ENCODE results near the gene GABRA4. TPM values are rescaled to one million over a fixed set of nuclear protein-coding genes. Genes with fewer than 3 reads are reported as not detected.
A peak's percentile ranks its signal among the peaks of the same experiment; 100 is the strongest.

Gene GABRA4
- total RNA-seq, 1 donor from 2014 or later, result not detected

- DNase-seq (ENCODE audit: low read depth), result peak; percentile 57
Measured at GRCh38 chr4:46931981-46932380, 61.4 kb downstream of the GABRA4 start.

DNA sequence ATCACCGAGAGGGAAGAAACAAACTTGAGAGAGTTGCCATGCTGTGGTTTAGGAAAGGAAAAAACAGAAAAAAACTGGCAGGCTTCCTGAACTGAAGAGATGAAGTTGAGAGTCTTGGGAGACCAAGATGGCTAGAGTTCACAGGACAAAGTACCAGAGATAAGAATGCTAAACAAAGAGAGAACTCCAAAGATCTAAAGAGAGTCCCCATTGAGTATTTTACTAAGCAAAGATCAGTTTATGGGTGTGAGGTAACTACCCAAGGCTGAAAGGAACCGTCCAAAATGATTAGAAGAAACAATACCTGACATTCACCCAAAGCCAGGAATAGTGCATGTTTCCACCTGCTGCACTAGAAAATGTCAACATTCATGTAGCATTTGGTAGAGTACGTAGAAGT, 62.5 kb downstream of the GABRA4 start:
- DNase-seq (ENCODE audit: low read depth), result no peak

DNA sequence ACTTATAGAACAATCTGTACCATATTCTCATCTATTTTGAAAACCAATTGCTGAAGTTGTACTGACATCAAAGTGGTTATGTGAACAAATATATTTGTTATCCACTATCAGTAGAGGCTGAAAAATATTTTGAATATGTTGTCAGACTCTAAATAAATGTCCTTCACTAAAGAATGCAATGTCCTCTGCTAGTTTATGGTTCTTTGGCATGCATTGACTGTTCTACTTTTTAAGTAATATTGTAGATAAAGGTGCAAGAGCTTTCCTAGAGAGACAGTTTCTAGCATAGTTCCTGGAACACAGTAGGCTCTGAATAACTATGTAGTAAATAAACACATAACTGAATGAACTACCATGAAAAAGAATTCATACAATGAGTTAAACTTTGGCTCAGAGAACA, 66.2 kb downstream of the GABRA4 start:
- DNase-seq (ENCODE audit: low read depth), result no peak

- DNase-seq (ENCODE audit: low read depth), result no peak
Measured at GRCh38 chr4:46924789-46925529, 68.4 kb downstream of the GABRA4 start.

GRCh38 chr4:46922205-46922604, 71.2 kb downstream of the GABRA4 start:
- DNase-seq (ENCODE audit: low read depth), result no peak

DNA sequence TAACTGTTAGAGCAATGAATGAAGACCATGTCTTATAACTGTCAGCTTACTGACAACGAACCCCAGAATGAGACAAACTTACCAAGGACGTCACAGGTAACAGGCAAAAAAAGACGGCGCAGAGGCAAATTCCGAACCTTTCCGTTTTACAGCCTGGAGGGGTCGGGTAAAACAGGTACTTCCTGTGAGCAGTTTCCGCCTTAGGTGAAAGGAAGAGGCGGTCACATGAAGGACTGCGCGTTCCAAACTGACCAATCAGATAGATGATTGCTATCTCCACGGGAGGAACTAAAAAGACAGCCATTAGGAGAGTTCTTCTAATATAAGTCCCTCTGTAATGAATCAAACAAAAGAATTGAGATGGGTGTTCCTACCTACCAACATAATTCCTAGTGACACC, 84.3 kb downstream of the GABRA4 start, which contains the start of gene COX7B2:
TSS of gene COX7B2 (minus strand) at position 168 of the 400 bp plus-strand sequence. CDS start 174,053 bp downstream, outside the sequence.
- no peak for DNase-seq (ENCODE audit: low read depth)

GRCh38 chr4:46908148-46908547, 85.2 kb downstream of the GABRA4 start:
- no peak for DNase-seq (ENCODE audit: low read depth)

- DNase-seq (ENCODE audit: low read depth), result no peak
Measured at GRCh38 chr4:46900082-46900481, 93.3 kb downstream of the GABRA4 start.

- DNase-seq (ENCODE audit: low read depth), result peak; percentile 2
Measured at GRCh38 chr4:46894826-46895225, 98.6 kb downstream of the GABRA4 start.

GRCh38 chr4:46890056-46890455, 103.3 kb downstream of the GABRA4 start:
- DNase-seq (ENCODE audit: low read depth), result no peak

GRCh38 chr4:46889410-46889809, 104.0 kb downstream of the GABRA4 start:
- DNase-seq (ENCODE audit: low read depth), result no peak

GRCh38 chr4:46886711-46887110, 106.7 kb downstream of the GABRA4 start:
- peak; percentile 9 for DNase-seq (ENCODE audit: low read depth)

GRCh38 chr4:46878641-46879040, 114.7 kb downstream of the GABRA4 start:
- no peak for DNase-seq (ENCODE audit: low read depth)

- no peak for DNase-seq (ENCODE audit: low read depth)
Measured at GRCh38 chr4:46874811-46875210, 118.6 kb downstream of the GABRA4 start.

- DNase-seq (ENCODE audit: low read depth), result no peak
Measured at GRCh38 chr4:46870411-46870810, 123.0 kb downstream of the GABRA4 start.

Other genes with a start within 250 kb of the GABRA4 start
- gene COX7B2, start 84.3 kb downstream of the GABRA4 start, total RNA-seq, result not detected in 2 replicates
- not detected in 2 replicates for gene GABRB1, start 38.0 kb upstream of the GABRA4 start, total RNA-seq